Measurements from ENCODE around the gene MRPL22.
A peak's percentile ranks its signal among the peaks of the same experiment; 100 is the strongest.
"Not testable (repeated sequence)": the region's sequence is repeated elsewhere in the genome, so short reads cannot be mapped to it uniquely, and the experiment has no call there.

MRPL22 gene

DNA sequence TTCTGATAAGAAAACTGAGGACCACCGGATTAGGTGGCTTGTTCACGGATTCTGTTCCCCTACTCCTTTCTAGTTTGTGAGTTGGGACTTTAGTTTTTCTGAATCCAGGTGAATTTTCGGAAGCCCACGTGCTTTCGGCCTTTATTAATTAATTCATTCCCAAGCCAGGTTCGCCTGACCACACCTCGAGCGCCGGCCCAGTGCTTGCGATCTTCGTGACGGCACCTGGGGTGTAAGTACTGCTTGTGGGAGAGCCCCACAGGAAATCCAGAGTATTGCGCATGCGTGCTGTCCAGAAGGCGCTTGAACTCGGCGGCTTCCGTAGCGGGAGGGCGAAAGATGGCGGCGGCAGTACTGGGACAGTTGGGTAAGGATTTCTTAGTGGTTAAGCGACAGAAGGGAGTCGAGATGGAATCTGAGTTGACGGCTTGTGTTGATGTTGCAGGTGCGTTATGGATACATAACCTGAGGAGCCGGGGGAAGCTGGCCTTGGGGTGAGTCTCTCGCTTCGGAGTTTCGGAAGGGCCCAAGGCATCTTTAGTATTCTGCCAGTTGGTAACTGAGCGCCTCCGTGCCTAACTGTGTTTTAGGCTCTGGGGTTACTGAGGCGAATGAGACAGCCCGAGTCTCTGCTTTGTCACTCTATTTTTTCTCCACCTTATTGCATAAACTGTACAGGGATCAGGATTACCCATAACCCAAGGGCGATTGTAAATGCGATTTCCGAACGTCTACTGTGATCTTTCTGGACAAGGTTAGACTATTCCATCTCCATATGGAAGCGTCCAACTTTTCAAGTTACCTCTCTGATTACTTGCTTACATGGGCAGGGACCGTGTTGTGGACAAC, at the start of gene MRPL22:
Gene MRPL22, plus strand, starts transcription at position 302 of the 849 bp plus-strand sequence. Its CDS starts 38 bp downstream, at position 340.
- Mint-ChIP-seq H3K4me3 (peak within 1 kb of the TSS; percentile 98), H3K9me3 (no peaks in the 10 kb centered on the region), H3K27ac (peak within 1 kb of the TSS; percentile 98), H3K27me3 (ENCODE audit: low read depth) (no peaks in the 10 kb centered on the region), H3K4me1 (ENCODE audit: low read depth) (peaks cover 28% of the 10 kb centered on the region), H3K36me3 (ENCODE audit: low read depth) (no peaks in the 10 kb centered on the region)
- peak; percentile 94 for DNase-seq (ENCODE audit: low spot score)

DNA sequence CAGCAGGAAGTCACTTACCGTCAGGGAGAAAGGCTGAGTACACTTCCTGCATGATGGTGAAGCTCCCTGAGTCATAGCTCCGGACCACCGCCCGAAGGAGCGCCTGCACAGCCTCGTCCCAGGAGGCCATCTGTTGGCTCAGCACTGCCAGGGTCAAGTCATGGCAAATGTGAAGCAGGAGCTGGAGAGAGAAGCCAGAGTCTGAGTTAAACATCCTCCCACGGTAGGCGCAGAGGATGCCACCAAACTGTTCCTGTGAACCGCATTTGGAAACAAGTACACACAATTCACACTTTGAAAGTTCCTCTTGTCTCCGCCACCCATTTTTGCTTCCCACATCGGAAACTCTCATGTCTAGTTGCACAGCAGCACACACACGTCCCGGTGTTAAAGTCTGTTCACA, 48.5 kb upstream of the MRPL22 start:
- DNase-seq (ENCODE audit: low spot score) = no peak
- Mint-ChIP-seq H3K27me3 (ENCODE audit: low read depth) (no peaks in the 10 kb centered on the region), H3K4me3 (no peak overlapping the region), H3K27ac (no peak overlapping the region), H3K4me1 (ENCODE audit: low read depth) (peaks cover 2% of the 10 kb centered on the region), H3K36me3 (ENCODE audit: low read depth) (peaks cover 60% of the 10 kb centered on the region), H3K9me3 (no peaks in the 10 kb centered on the region)

- H3K27ac Mint-ChIP-seq = no peak overlapping the region
Observed at GRCh38 chr5:154893381-154893780, 47.5 kb upstream of the MRPL22 start.

DNA sequence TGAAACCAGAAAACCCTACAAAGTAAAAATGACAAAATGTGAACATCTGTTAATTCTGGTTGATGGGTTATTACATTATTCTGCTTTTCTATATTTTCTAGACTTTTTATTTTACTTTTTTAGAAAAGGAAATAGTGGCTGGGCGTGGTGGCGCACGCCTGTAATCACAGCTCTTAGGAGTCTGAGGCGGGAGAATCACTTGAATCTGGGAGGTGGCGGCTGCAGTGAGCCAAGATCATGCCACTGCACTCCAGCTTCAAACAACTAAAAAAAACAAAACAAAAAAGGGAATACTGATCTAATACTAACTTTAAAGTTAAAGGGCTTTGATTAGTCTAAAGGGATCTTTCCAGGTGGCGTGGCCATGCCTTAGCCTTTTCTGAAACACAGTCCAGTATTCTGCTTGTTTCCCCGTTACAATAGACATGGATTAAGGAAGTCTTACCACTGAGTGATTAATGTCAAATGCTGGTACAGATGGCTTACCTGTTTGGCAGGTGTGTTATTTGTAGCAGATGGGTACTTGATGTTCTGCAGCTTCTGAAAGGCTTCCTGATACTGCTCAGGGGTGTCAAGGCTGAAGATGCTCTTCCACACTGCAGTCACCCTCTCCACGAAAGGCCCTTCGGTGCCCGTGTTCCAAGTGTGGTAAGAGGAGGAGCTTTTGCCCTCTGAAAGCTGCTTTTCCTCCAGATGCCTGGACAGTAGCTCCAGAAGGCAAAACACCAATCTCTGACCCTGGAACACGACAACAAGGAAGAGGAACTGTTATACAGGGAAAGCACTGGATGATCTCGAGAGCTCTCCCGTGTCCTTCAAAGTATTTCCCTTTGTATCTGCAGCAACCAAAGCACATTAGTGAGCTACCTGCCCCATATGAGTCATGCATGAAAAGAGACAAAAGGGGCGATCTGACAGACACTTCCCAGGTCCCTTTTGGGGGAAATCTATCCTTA, 45.0 kb upstream of the MRPL22 start:
- H3K27ac Mint-ChIP-seq = peak overlapping the region; percentile 10
- DNase-seq (ENCODE audit: low spot score) = no peak
- H3K4me3 Mint-ChIP-seq = no peak overlapping the region
- H3K9me3 Mint-ChIP-seq = no peaks in the 10 kb centered on the region
- H3K27me3 Mint-ChIP-seq (ENCODE audit: low read depth) = no peaks in the 10 kb centered on the region
- H3K36me3 Mint-ChIP-seq (ENCODE audit: low read depth) = peaks cover 56% of the 10 kb centered on the region
- H3K4me1 Mint-ChIP-seq (ENCODE audit: low read depth) = peaks cover 2% of the 10 kb centered on the region

More at GRCh38 chr5:154893381-154893780, 47.5 kb upstream of the MRPL22 start:
- Mint-ChIP-seq H3K36me3 (ENCODE audit: low read depth) (peaks cover 56% of the 10 kb centered on the region), H3K4me3 (no peak overlapping the region), H3K27me3 (ENCODE audit: low read depth) (no peaks in the 10 kb centered on the region), H3K4me1 (ENCODE audit: low read depth) (peaks cover 2% of the 10 kb centered on the region), H3K9me3 (no peaks in the 10 kb centered on the region)
- no peak for DNase-seq (ENCODE audit: low spot score)

DNA sequence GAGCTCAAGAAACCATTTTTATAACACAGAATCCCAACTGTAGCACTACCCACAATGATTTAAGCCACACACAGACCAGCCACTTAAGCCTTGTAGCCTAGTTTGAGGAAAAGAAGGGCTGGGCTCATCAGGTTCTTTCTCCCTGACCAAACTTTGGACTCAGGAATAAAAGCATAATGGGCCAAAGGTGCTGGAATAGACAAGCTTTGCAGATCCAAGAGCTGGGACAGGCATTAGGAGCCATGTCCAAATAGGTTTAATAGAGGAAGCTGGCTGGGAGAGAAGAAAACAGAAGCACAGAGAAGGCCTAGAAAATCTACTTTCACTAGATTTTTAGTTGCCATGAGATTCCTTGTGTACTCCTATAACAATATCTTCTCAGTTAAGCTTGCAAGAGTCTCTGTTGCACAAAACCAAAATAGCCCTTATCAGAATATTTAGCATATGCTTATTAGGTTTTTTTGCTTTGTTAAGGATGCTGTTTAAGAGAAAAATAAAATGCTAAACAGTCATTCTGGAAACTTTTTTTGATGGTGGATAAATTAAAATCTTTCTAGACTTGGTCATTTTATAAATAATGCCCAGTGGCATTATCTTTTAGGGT, 44.2 kb upstream of the MRPL22 start:
- Mint-ChIP-seq H3K4me1 (ENCODE audit: low read depth) (peaks cover 2% of the 10 kb centered on the region), H3K27ac (no peak overlapping the region), H3K27me3 (ENCODE audit: low read depth) (no peaks in the 10 kb centered on the region), H3K9me3 (no peaks in the 10 kb centered on the region), H3K4me3 (no peak overlapping the region), H3K36me3 (ENCODE audit: low read depth) (peaks cover 52% of the 10 kb centered on the region)
- no peak for DNase-seq (ENCODE audit: low spot score)

GRCh38 chr5:154898210-154898609, 42.7 kb upstream of the MRPL22 start:
- no peak for DNase-seq (ENCODE audit: low spot score)
- Mint-ChIP-seq H3K27ac (no peak overlapping the region), H3K4me1 (ENCODE audit: low read depth) (peaks cover 2% of the 10 kb centered on the region), H3K36me3 (ENCODE audit: low read depth) (peaks cover 50% of the 10 kb centered on the region), H3K27me3 (ENCODE audit: low read depth) (no peaks in the 10 kb centered on the region), H3K4me3 (no peak overlapping the region), H3K9me3 (no peaks in the 10 kb centered on the region)

DNA sequence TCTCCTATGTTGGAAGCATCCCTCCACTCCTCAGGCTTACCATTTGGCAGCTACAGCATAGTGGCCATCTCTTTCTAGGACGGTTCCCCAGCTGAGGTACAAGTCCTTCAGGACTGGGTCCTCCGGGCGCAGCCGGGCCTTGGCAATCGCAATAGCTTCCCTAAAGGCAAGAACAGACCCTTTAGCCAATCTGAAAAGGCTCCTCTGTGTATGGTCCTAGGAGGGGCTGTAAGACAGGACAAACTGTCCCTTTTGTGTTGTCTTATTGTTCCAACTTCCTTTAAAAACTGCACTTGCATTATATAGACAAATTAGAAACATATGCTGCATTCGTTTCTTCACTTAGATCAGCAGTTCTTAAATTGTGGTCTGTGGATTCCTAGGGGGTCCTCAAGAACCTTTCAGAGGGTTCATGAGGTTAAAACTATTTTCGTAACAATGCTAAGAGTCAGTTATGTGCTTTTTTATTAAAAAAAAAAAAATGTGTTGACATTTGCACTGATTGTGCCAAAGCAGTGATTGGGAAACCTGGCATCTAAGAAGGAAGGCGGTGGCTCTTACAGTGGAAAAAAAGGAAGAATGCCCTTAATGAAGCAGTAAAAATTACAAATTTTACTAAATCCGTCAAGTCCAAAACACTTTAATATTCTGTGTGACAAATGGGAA, 41.6 kb upstream of the MRPL22 start:
- Mint-ChIP-seq H3K9me3 (no peaks in the 10 kb centered on the region), H3K36me3 (ENCODE audit: low read depth) (peaks cover 55% of the 10 kb centered on the region), H3K27ac (no peak overlapping the region), H3K4me3 (no peak overlapping the region), H3K4me1 (ENCODE audit: low read depth) (peaks cover 4% of the 10 kb centered on the region), H3K27me3 (ENCODE audit: low read depth) (no peaks in the 10 kb centered on the region)
- DNase-seq (ENCODE audit: low spot score) = no peak

DNA sequence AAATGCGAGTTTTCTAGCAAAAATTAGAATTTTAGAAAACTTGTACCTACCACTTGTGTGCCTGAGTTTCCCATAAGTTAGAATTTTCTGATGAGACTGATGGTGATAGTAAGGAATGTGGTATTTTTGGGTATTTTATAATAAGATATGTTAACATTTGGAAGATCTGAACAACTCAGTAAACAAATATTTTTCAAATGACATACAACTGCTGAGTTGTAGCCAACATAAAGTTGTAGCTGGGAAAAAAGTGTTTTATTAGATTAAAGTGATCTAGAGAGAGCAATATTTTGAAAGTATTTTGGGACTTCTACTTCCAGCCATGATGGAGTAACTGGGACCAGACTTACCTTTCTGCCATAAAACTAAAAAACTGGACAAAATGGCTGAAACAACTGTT, 40.8 kb upstream of the MRPL22 start:
- no peak for DNase-seq (ENCODE audit: low spot score)
- Mint-ChIP-seq H3K27me3 (ENCODE audit: low read depth) (no peaks in the 10 kb centered on the region), H3K27ac (no peak overlapping the region), H3K4me1 (ENCODE audit: low read depth) (peaks cover 4% of the 10 kb centered on the region), H3K4me3 (no peak overlapping the region), H3K36me3 (ENCODE audit: low read depth) (peaks cover 56% of the 10 kb centered on the region), H3K9me3 (no peaks in the 10 kb centered on the region)

DNA sequence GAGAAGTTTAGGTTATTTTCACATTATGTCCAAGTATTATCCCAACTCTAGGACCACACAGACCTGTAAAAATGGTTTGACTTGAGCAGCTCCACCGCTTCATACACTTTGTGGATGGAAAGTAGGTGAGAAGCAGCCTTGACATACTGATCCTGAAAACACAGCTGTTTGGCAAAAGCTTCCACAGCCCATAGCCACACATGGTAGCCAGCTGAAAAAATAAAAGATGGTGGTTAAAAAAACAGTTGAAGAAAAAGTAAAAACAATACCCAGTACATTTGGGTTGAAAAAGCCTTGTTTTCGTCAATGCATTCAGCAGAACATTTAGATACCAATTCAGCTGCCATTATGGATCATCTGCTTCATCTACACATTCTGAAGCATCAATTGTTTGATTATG, 39.6 kb upstream of the MRPL22 start:
- no peak overlapping the region for H3K27ac Mint-ChIP-seq
- DNase-seq (ENCODE audit: low spot score) = no peak
- peaks cover 2% of the 10 kb centered on the region for H3K4me1 Mint-ChIP-seq (ENCODE audit: low read depth)
- H3K36me3 Mint-ChIP-seq (ENCODE audit: low read depth) = peaks cover 48% of the 10 kb centered on the region
- no peak overlapping the region for H3K4me3 Mint-ChIP-seq
- H3K27me3 Mint-ChIP-seq (ENCODE audit: low read depth) = no peaks in the 10 kb centered on the region
- H3K9me3 Mint-ChIP-seq = no peaks in the 10 kb centered on the region

- no peaks in the 10 kb centered on the region for H3K27me3 Mint-ChIP-seq (ENCODE audit: low read depth)
- H3K9me3 Mint-ChIP-seq = no peaks in the 10 kb centered on the region
- H3K4me3 Mint-ChIP-seq = no peak overlapping the region
- no peak for DNase-seq (ENCODE audit: low spot score)
- H3K27ac Mint-ChIP-seq = no peak overlapping the region
- peaks cover 45% of the 10 kb centered on the region for H3K36me3 Mint-ChIP-seq (ENCODE audit: low read depth)
- peaks cover 2% of the 10 kb centered on the region for H3K4me1 Mint-ChIP-seq (ENCODE audit: low read depth)
Observed at GRCh38 chr5:154901913-154902312, 39.0 kb upstream of the MRPL22 start.

DNA sequence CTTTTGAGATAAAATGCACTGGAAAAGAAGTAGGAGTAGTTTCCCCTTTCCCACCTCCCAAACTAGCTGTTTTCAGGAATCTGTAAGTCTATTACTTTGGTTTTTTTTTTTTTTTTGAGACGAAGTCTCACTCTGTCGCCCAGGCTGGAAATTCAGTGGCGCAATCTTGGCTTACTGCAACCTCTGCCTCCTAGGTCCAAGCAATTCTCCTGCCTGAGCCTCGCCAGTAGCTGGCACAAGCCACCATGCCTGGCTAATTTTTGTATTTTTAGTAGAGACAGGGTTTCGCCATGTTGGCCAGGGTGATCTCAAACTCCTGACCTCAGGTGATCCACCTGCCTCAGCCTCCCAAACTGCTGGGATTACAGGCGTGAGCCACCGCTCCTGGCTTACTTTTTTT, 35.3 kb upstream of the MRPL22 start:
- DNase-seq (ENCODE audit: low spot score); H3K27ac Mint-ChIP-seq; H3K27me3 Mint-ChIP-seq (ENCODE audit: low read depth); H3K4me3 Mint-ChIP-seq; H3K4me1 Mint-ChIP-seq (ENCODE audit: low read depth); H3K9me3 Mint-ChIP-seq: not testable (repeated sequence)
- peaks cover 32% of the 10 kb centered on the region for H3K36me3 Mint-ChIP-seq (ENCODE audit: low read depth)

DNA sequence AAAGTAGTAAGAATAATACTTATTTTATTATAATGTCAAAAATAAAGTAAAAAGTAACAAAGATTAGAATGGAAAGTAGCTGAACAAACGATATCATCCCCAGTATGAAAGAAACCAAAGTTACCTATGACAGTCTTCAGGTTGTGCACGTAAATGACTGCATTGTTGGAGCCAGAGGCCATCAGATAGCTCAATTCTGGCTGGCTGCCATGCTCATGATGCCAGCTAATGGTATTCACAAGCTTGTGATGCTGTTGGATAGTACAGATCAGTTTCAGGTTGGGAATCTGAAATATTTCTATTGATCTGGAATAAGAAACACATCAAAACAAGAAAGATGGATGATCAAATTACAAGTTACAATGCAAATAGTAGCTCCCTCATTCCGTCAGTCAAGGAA, 24.0 kb upstream of the MRPL22 start:
- Mint-ChIP-seq H3K4me3 (no peak overlapping the region), H3K27ac (no peak overlapping the region), H3K27me3 (ENCODE audit: low read depth) (no peaks in the 10 kb centered on the region), H3K9me3 (no peaks in the 10 kb centered on the region), H3K4me1 (ENCODE audit: low read depth) (no peaks in the 10 kb centered on the region), H3K36me3 (ENCODE audit: low read depth) (peaks cover 30% of the 10 kb centered on the region)
- DNase-seq (ENCODE audit: low spot score) = no peak

- no peaks in the 10 kb centered on the region for H3K27me3 Mint-ChIP-seq (ENCODE audit: low read depth)
- H3K27ac Mint-ChIP-seq = no peak overlapping the region
- H3K9me3 Mint-ChIP-seq = no peaks in the 10 kb centered on the region
- no peak overlapping the region for H3K4me3 Mint-ChIP-seq
- peaks cover 24% of the 10 kb centered on the region for H3K36me3 Mint-ChIP-seq (ENCODE audit: low read depth)
- H3K4me1 Mint-ChIP-seq (ENCODE audit: low read depth) = no peaks in the 10 kb centered on the region
- no peak for DNase-seq (ENCODE audit: low spot score)
Observed at GRCh38 chr5:154917757-154918156, 23.1 kb upstream of the MRPL22 start.

Data from T-helper 2 cell treated with Interferon-gamma antibody and Interleukin-4, amounts not matched to agents 5 μg/mL and 100 μg/mL, for 36 hours (primary cell).